ENCODE measurements around the gene ZNF839.

- no peak for TF ChIP-seq CTCF (IDR thresholded peaks at IDR 0.05; ENCODE audit: insufficient read depth, low read length, poor library complexity, severe bottlenecking)
- no peak for TF ChIP-seq EZH2phosphoT487 (conservative IDR thresholded peaks at IDR 0.05; ENCODE audit: low read length)
Observed at GRCh38 chr14:102293781-102294180, 25.8 kb upstream of the ZNF839 start.
